GM23248 (cell line): ENCODE measurements around the gene EPHA2. TPM values are rescaled to one million over a fixed set of nuclear protein-coding genes. Genes with fewer than 3 reads are reported as not detected.

Experiments used
- DNase-seq: peaks from one replicate; pipeline ENCODE4 v3.0.0-alpha.2; 2015
- H2AFZ ChIP-seq: fragments of 200-600 bp; sonication (generic); 2 replicates; pipeline ENCODE4 v1.6.1; 2016; ENCODE audit warnings: antibody characterized with exemption
- H3F3A ChIP-seq: fragments of 200-600 bp; sonication (generic); 2 replicates; pipeline ENCODE4 v1.6.1; 2016; ENCODE audit warnings: mild to moderate bottlenecking, antibody characterized with exemption, mixed run types; ENCODE audit not compliant: insufficient read depth
- H3K27ac ChIP-seq: fragments of 200-600 bp; sonication (generic); 2 replicates; pipeline ENCODE4 v1.5.1; 2016; ENCODE audit warnings: mild to moderate bottlenecking
- H3K27me3 ChIP-seq: fragments of 200-600 bp; sonication (generic); replicated peaks from 2 replicates; pipeline ENCODE4 v1.6.1; 2016; ENCODE audit warnings: mild to moderate bottlenecking; ENCODE audit not compliant: insufficient read depth
- H3K36me3 ChIP-seq: fragments of 200-600 bp; sonication (generic); 2 replicates; pipeline ENCODE4 v1.6.1; 2016; ENCODE audit warnings: low read depth, mild to moderate bottlenecking
- H3K4me1 ChIP-seq: fragments of 200-600 bp; sonication (generic); 2 replicates; pipeline ENCODE4 v1.6.1; 2016; ENCODE audit warnings: mild to moderate bottlenecking; ENCODE audit not compliant: insufficient read depth
- H3K4me2 ChIP-seq: fragments of 200-600 bp; sonication (generic); one replicate; pipeline ENCODE4 v1.6.1; 2016; ENCODE audit warnings: mild to moderate bottlenecking; ENCODE audit not compliant: unreplicated experiment
- H3K4me3 ChIP-seq: fragments of 200-600 bp; sonication (generic); 2 replicates; pipeline ENCODE4 v1.5.1; 2016; ENCODE audit warnings: mild to moderate bottlenecking
- H3K79me2 ChIP-seq: fragments of 200-600 bp; sonication (generic); 2 replicates; pipeline ENCODE4 v1.6.1; 2016; ENCODE audit warnings: mild to moderate bottlenecking; ENCODE audit not compliant: insufficient read depth
- H3K9ac ChIP-seq: fragments of 200-600 bp; sonication (generic); 2 replicates; pipeline ENCODE4 v1.6.1; 2016; ENCODE audit warnings: mild to moderate bottlenecking
- H3K9me2 ChIP-seq: fragments of 200-600 bp; sonication (generic); 2 replicates; pipeline ENCODE4 v1.6.1; 2016; ENCODE audit warnings: mixed run types, mild to moderate bottlenecking, moderate library complexity; ENCODE audit not compliant: insufficient read depth
- H3K9me3 ChIP-seq: fragments of 200-600 bp; sonication (generic); one replicate; pipeline ENCODE4 v1.6.1; 2017; ENCODE audit warnings: low read depth
- H4K20me1 ChIP-seq: fragments of 200-600 bp; sonication (generic); 2 replicates; pipeline ENCODE4 v1.6.0; 2016; ENCODE audit not compliant: insufficient read depth
- EZH2 ChIP-seq: fragments of 200-600 bp; sonication (generic); IDR thresholded peaks from 2 replicates; pipeline ENCODE4 v1.6.1; 2018; ENCODE audit warnings: antibody characterized with exemption, mild to moderate bottlenecking; ENCODE audit not compliant: insufficient read depth, poor library complexity, severe bottlenecking
- EZH2phosphoT487 ChIP-seq: fragments of 200-600 bp; sonication (generic); IDR thresholded peaks from 2 replicates; pipeline ENCODE4 v1.6.1; 2018; ENCODE audit warnings: antibody characterized with exemption, moderate library complexity, mild to moderate bottlenecking, low read depth; ENCODE audit not compliant: insufficient read depth
- WGBS, 2 experiments: methylation state at CpG; one replicate each; pipeline ENCODE4 v1.1.6; 2015 to 2017; ENCODE audit warnings: low lambda C conversion rate in 2 of 2, low coverage in 1 of 2; ENCODE audit errors: missing lambda C conversion rate in 2 of 2; 5-methylcytosine and 5-hydroxymethylcytosine counted together
- in situ Hi-C: fragments of 300-500 bp; cut with MboI; formaldehyde crosslinking; loops from 2 replicates; pipeline ENCODE4 v1.15.0; 2020
- polyA plus RNA-seq: library from polyadenylated mRNA; unstranded; fragments of >200 nt; fragmentation: Nextera tagmentation; extraction: Ambion mirVana; gene quantifications from 2 replicates; pipeline ENCODE4 v1.2.1, GENCODE V29; 2016
- total RNA-seq: library from RNA; depleted of rRNA; stranded (reverse); fragments of >200 nt; shearing (Covaris generic); gene quantifications from 2 replicates; pipeline ENCODE4 v1.2.3, GENCODE V29; 2014

EPHA2 gene
- total and polyA plus RNA-seq, 2 experiments from 2014 or later, result 8.8 to 21.7 TPM

DNA sequence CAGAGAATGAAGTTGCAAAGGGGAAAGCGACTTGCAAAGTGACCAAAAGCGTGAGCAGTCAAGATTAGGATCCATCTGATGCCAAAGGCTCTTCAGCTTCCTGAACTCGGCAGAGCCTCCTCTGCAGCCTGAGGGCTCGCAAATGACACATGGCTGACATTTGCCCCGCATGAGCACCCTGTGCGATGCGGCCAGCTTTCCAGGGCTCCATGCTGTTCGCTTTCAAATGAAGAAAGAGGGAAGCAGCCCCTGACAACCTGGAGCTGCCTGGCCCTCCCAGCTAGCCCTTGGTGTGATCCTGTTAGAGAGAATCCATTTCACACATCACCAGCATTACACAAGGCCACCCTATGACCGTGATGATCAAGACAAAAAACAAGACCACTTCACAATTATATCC is 62.3 kb downstream of the EPHA2 start:
- no peak overlapping the region for H3K4me3 ChIP-seq
- H3K27me3 ChIP-seq, result no peaks in the 10 kb centered on the region
- no peak for TF ChIP-seq EZH2
- H3K9me2 ChIP-seq, result no peaks in the 10 kb centered on the region
- H3K27ac ChIP-seq, result no peak overlapping the region
- in situ Hi-C loops, result loop anchor here (25.0 kb wide), 1 partner anchor 269 kb away; the partner anchor contains the start of genes FBXO42 and SZRD1
- no peaks in the 10 kb centered on the region for H4K20me1 ChIP-seq
- H3K79me2 ChIP-seq, result no peaks in the 10 kb centered on the region
- H3K4me1 ChIP-seq, result peaks cover 7% of the 10 kb centered on the region
- H3F3A ChIP-seq, result 0 out of 2 replicates have a peak, but pooled peaks cover 5% of the 10 kb centered on the region
- no peaks in the 10 kb centered on the region for H3K9me3 ChIP-seq
- no peak for DNase-seq
- no peak overlapping the region for H3K9ac ChIP-seq
- WGBS, 2 experiments, result 72 to 74% methylated on average over 9 of the region's 9 CpGs
- no peak overlapping the region for H3K4me2 ChIP-seq
- no peaks in the 10 kb centered on the region for H3K36me3 ChIP-seq
- no peak overlapping the region for H2AFZ ChIP-seq

DNA sequence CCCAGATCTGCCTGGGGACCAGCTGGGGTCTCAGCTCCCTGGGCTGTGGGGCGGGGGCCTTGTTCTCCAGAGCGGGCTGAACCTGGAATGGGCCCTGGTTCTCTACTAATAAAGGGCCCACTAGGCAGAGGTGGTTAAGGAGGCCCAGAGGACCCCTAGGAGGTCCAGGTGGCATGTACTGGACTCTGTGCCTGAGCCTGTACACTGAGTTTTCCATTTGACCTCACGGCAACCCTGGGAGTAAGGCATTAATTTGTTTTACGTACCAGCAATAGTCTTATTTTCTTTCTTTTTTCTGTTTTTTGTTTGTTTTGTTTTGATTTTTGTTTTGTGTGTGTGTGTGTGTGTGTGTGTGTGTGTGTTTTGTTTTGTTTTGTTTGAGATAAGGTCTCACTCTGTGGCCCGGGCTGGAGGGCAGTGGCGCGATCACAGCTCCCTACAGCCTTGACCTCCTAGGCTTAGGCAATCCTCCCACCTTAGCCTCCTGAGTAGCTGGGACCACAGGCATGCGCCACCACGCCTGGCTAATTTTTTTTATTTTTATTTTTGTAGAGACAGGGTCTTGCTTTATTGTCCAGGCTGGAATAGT is 62.9 kb downstream of the EPHA2 start:
- in situ Hi-C loops, result loop anchor here (25.0 kb wide), 1 partner anchor 269 kb away; the partner anchor contains the start of genes FBXO42 and SZRD1
- no peak overlapping the region for H3K4me3 ChIP-seq
- 89 to 90% methylated on average over 9 of the region's 9 CpGs for WGBS, 2 experiments

DNA sequence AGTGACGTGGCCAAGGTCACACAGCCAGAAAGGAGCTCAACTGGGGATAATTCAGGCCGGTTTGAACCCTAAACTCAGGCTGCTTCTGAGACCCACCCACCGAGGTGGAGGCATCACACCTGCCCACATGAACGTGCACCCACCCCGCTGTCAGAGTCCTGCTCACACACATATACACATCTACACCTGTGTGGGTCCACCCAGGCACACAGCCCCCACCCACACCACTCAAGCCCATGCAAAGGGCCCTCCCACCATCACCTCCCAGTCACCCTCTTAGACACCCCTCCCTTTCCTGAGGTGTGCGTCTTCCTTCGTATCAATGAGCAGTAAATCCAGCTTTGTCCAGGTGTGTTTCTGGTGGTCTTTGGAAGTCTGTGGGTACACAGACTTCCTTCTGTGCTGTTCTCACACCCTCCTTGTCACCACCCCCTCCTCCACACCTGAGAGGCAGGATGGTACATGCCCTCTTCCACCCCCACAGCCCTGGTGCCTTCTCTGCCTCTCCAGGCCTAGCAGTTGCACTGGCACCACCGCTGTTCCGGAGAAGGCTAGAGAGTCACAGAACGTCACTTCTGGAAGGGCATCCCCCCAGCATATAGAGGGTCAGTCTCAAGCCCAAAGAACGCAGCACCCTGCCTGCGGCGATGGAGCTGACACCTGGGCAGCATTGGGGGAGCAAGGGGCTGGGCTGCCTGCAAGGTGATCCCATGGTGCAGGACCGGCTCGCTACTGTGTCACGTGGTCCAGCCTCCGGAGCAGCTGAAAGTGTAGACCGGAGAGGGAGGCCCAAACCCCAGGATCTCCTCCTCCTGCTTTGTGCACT is 63.6 kb downstream of the EPHA2 start:
- Histone ChIP-seq H3K27ac (no peak overlapping the region), H3K4me1 (peaks cover 11% of the 10 kb centered on the region), H3K9me3 (no peaks in the 10 kb centered on the region), H3K79me2 (no peaks in the 10 kb centered on the region), H3K27me3 (no peaks in the 10 kb centered on the region), H4K20me1 (no peaks in the 10 kb centered on the region), H2AFZ (no peak overlapping the region), H3K4me2 (no peak overlapping the region), H3K9me2 (no peaks in the 10 kb centered on the region), H3F3A (0 out of 2 replicates have a peak, but pooled peaks cover 5% of the 10 kb centered on the region), H3K36me3 (no peaks in the 10 kb centered on the region), H3K4me3 (no peak overlapping the region), H3K9ac (no peak overlapping the region)
- DNase-seq, result no peak
- TF ChIP-seq EZH2 (no peak), EZH2phosphoT487 (no peak)
- WGBS, 2 experiments, result 80 to 85% methylated on average over 17 to 18 of the region's 18 CpGs
- in situ Hi-C loops, result loop anchor here (25.0 kb wide), 1 partner anchor 270 kb away; the partner anchor contains the start of genes FBXO42 and SZRD1

More for the DNA sequence above, 62.9 kb downstream of the EPHA2 start:
- Histone ChIP-seq H3K9ac (no peak overlapping the region), H2AFZ (no peak overlapping the region), H3K27me3 (no peaks in the 10 kb centered on the region), H3K79me2 (no peaks in the 10 kb centered on the region), H3K27ac (no peak overlapping the region), H3K9me3 (no peaks in the 10 kb centered on the region), H4K20me1 (no peaks in the 10 kb centered on the region), H3K9me2 (no peaks in the 10 kb centered on the region), H3K4me1 (peaks cover 11% of the 10 kb centered on the region), H3K4me2 (no peak overlapping the region), H3K36me3 (no peaks in the 10 kb centered on the region), H3F3A (0 out of 2 replicates have a peak, but pooled peaks cover 5% of the 10 kb centered on the region)
- no peak for DNase-seq
- TF ChIP-seq EZH2phosphoT487 (no peak), EZH2 (no peak)

DNA sequence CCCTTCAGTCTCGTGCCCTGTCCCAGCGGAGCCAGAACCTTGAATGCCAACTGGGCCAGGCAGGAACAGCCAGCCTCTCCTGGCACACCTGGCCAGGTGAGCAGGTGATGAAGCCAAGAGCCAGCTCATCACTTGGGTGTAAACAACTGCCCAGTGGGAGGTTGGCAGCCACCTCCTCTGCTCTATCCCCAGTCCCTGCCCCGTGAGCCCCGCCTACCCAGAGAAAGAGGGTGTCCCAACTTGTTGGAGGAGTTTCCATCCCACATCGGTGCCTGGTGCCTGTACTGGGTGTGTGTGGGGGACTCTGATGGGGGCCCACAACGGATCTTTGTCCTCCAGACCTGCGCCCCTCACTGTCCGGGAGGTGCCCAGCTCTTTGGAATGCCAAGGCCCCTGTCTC is 64.6 kb downstream of the EPHA2 start:
- TF ChIP-seq EZH2, result no peak
- no peak for TF ChIP-seq EZH2phosphoT487

More for the DNA sequence above, 64.6 kb downstream of the EPHA2 start:
- Histone ChIP-seq H3K79me2 (no peaks in the 10 kb centered on the region), H4K20me1 (no peaks in the 10 kb centered on the region), H3F3A (0 out of 2 replicates have a peak, but pooled peaks cover 5% of the 10 kb centered on the region), H3K4me2 (no peak overlapping the region), H3K9me2 (no peaks in the 10 kb centered on the region), H3K4me3 (no peak overlapping the region), H3K27me3 (no peaks in the 10 kb centered on the region), H3K9me3 (no peaks in the 10 kb centered on the region), H3K9ac (no peak overlapping the region), H3K36me3 (no peaks in the 10 kb centered on the region), H3K27ac (no peak overlapping the region), H2AFZ (no peak overlapping the region), H3K4me1 (peaks cover 11% of the 10 kb centered on the region)
- DNase-seq, result no peak
- in situ Hi-C loops, result loop anchor here (25.0 kb wide), 1 partner anchor 271 kb away; the partner anchor contains the start of genes FBXO42 and SZRD1
- 60 to 74% methylated on average over 6 to 8 of the region's 8 CpGs for WGBS, 2 experiments
